ENCODE data around the gene SLC24A3. TPM values are rescaled to one million over a fixed set of nuclear protein-coding genes. Genes with fewer than 3 reads are reported as not detected.

The SLC24A3 gene
- total RNA-seq, 1 donor from 2014 or later: 0.10 TPM

- DNase-seq (ENCODE audit: low spot score): no peak
- Mint-ChIP-seq H3K4me3 (ENCODE audit: unreplicated experiment) (no peak overlapping the region), H3K9me3 (ENCODE audit: low read depth) (peaks cover 3% of the 10 kb centered on the region), H3K27ac (ENCODE audit: unreplicated experiment) (no peak overlapping the region), H3K4me1 (ENCODE audit: low read depth) (no peaks in the 10 kb centered on the region), H3K36me3 (ENCODE audit: low read depth) (peaks cover 2% of the 10 kb centered on the region), H3K27me3 (ENCODE audit: low read depth) (no peaks in the 10 kb centered on the region)
- TF ChIP-seq, protein P1, sequence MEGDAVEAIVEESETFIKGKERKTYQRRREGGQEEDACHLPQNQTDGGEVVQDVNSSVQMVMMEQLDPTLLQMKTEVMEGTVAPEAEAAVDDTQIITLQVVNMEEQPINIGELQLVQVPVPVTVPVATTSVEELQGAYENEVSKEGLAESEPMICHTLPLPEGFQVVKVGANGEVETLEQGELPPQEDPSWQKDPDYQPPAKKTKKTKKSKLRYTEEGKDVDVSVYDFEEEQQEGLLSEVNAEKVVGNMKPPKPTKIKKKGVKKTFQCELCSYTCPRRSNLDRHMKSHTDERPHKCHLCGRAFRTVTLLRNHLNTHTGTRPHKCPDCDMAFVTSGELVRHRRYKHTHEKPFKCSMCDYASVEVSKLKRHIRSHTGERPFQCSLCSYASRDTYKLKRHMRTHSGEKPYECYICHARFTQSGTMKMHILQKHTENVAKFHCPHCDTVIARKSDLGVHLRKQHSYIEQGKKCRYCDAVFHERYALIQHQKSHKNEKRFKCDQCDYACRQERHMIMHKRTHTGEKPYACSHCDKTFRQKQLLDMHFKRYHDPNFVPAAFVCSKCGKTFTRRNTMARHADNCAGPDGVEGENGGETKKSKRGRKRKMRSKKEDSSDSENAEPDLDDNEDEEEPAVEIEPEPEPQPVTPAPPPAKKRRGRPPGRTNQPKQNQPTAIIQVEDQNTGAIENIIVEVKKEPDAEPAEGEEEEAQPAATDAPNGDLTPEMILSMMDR (IDR thresholded peaks at IDR 0.05): no peak
These were observed 60.7 kb downstream of the SLC24A3 start for GRCh38 chr20:19272976-19273654.

DNA sequence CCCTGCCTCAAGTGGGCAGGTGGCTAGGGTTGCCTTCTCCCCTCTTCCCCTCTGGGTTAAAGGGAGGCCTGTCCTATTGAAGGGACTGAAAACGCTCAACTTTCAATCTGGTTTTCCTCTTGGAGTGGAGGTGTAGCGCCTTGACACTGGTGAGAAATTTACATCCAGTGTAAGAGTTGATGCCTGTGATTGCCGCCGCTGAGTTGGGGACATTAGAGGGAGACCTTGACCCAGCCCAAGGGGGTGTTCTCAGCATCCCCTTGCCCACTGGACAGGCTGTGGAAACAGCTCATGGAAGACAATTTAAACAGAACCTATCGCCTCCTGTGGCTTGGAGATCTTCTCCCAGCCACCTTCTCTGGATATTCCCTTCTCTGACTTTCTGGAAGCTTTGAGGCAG, 61.6 kb downstream of the SLC24A3 start:
- DNase-seq (ENCODE audit: low spot score): no peak
- Mint-ChIP-seq H3K27me3 (ENCODE audit: low read depth) (no peaks in the 10 kb centered on the region), H3K36me3 (ENCODE audit: low read depth) (peaks cover 2% of the 10 kb centered on the region), H3K4me1 (ENCODE audit: low read depth) (no peaks in the 10 kb centered on the region), H3K27ac (ENCODE audit: unreplicated experiment) (no peak overlapping the region), H3K4me3 (ENCODE audit: unreplicated experiment) (no peak overlapping the region), H3K9me3 (ENCODE audit: low read depth) (peaks cover 3% of the 10 kb centered on the region)
- TF ChIP-seq, protein P1 (IDR thresholded peaks at IDR 0.05): no peak

DNA sequence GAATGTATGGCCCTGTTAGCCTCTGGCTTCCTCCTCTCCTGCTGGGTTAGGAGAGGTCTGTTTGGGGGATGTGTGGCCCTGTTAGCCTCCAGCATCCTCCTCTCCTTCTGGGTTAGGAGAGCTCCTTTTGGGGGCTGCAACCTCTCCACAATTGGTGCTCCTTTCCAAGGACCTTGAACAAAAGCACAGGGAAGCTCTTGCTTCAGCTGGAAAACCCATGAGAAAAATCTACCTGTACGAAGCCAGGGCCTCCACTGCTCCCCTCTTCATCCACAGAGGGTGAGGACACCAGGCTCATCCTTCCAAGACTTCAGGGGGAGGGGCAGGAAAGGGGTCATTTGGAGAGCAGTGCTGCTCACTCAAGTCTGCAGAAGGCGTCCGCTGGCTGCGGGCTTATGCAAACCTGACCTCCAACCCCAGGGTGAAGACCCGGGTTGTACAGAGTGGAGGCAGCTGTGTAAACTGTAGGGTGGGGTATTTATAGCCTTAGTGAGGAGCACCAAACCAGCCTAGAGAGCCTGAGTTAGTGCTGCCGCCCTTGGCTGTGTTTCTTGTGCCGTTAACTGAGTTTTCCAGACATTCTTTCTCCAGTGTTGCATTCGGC, 62.1 kb downstream of the SLC24A3 start:
- Mint-ChIP-seq H3K4me3 (ENCODE audit: unreplicated experiment) (no peak overlapping the region), H3K4me1 (ENCODE audit: low read depth) (no peaks in the 10 kb centered on the region), H3K27ac (ENCODE audit: unreplicated experiment) (no peak overlapping the region), H3K9me3 (ENCODE audit: low read depth) (peaks cover 3% of the 10 kb centered on the region), H3K27me3 (ENCODE audit: low read depth) (no peaks in the 10 kb centered on the region), H3K36me3 (ENCODE audit: low read depth) (peaks cover under 1% of the 10 kb centered on the region)
- DNase-seq (ENCODE audit: low spot score): no peak
- TF ChIP-seq, protein P1 (IDR thresholded peaks at IDR 0.05): no peak

DNA sequence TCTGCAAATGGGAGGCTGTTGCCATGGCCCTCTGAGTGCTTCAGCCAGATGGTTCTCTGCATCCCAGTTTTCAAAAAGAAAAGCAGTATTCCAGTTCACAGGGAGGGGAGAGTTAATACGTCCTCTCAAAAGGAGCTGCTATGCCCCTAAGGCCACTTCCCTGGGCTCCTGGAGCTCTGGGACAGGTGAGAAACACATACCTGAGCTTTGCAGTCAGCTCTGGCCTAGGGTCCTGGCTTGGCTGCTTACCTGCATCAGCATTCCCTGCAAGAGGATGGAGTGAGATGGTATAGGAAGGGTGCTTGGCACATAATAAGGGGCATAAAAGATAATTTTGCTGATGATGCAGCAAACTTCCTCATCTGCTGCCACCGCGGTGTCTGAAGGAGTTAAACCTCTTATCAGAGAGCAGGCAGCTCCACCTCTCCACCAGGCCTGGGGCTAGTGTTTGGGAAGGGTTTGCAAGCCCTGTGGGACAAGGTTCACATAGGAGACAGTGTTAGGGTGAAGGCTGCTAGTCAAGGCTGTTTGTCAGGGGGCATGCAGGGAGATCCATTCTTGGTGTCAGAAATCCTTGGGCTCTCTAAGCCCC, 62.7 kb downstream of the SLC24A3 start:
- H3K27ac Mint-ChIP-seq (ENCODE audit: unreplicated experiment): no peak overlapping the region
- peaks cover 2% of the 10 kb centered on the region for H3K9me3 Mint-ChIP-seq (ENCODE audit: low read depth)
- TF ChIP-seq, protein P1 (IDR thresholded peaks at IDR 0.05): no peak
- no peak overlapping the region for H3K4me3 Mint-ChIP-seq (ENCODE audit: unreplicated experiment)
- DNase-seq (ENCODE audit: low spot score): no peak
- H3K36me3 Mint-ChIP-seq (ENCODE audit: low read depth): no peaks in the 10 kb centered on the region
- H3K4me1 Mint-ChIP-seq (ENCODE audit: low read depth): no peaks in the 10 kb centered on the region
- no peaks in the 10 kb centered on the region for H3K27me3 Mint-ChIP-seq (ENCODE audit: low read depth)

GRCh38 chr20:19275630-19276071, 63.2 kb downstream of the SLC24A3 start:
- TF ChIP-seq, protein P1 (IDR thresholded peaks at IDR 0.05): no peak
- no peak overlapping the region for H3K27ac Mint-ChIP-seq (ENCODE audit: unreplicated experiment)

More at GRCh38 chr20:19275630-19276071, 63.2 kb downstream of the SLC24A3 start:
- Mint-ChIP-seq H3K27me3 (ENCODE audit: low read depth) (no peaks in the 10 kb centered on the region), H3K4me1 (ENCODE audit: low read depth) (no peaks in the 10 kb centered on the region), H3K4me3 (ENCODE audit: unreplicated experiment) (no peak overlapping the region), H3K9me3 (ENCODE audit: low read depth) (peaks cover 3% of the 10 kb centered on the region), H3K36me3 (ENCODE audit: low read depth) (no peaks in the 10 kb centered on the region)
- DNase-seq (ENCODE audit: low spot score): no peak

Data from chondrocyte (in vitro differentiated cells).